CD4-positive, alpha-beta T cell treated with Interleukin-6 at 100 ng/mL for 8 hours (primary cell): ENCODE results near the gene ARIH2.
A peak's percentile ranks its signal among the peaks of the same experiment; 100 is the strongest.

Experiments
- DNase-seq: peaks from one replicate; pipeline ENCODE4 v3.0.0-alpha.2; 2020; ENCODE audit warnings: mixed read lengths, low spot score

ARIH2 gene

DNA sequence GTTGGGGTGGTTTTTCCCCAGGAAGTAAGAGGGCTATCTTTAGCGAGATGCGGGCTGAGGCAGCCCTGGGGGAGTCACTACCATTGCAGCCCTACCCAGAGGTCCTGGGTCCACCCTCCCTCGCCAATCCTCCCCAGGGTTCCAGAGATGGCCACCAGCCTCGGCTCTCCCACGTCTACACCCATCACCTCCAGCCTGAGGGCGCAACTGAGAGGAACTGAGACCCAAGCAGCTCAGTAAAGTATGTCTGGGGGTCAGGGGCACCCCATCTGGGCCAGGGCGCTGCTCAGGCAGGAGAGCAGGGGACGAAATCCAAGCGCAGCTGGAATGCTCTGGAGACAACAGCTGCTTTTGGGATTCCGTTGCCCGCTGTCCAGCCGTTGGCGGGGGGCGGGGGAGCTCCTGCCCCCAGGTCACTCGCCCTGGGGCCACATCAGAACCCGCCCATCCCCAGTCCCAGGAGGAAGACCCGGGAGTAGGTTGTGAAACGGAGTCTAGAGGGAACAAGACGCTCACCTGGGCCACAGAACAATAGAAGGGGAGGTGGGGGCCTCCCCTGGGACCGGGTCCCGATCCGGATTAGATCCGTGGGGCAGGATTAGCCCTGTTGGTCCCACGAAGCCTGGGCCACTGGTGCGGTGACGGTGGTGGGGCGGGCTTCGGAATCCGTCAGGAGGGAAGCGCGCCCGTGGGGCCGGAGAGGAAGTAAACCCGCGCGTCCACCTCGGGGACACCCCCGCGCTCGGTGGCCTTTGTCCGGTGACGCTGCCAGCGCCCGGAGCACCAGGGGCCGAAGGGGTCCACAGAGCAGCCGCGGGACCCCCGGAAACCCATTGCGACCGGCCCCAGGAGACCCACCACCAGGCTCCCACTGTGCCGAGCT lies 101.9 kb downstream of the ARIH2 start:
- DNase-seq, result no peak

GRCh38 chr3:49021213-49021812 lies 102.7 kb downstream of the ARIH2 start:
- peak; percentile 98 for DNase-seq

DNA sequence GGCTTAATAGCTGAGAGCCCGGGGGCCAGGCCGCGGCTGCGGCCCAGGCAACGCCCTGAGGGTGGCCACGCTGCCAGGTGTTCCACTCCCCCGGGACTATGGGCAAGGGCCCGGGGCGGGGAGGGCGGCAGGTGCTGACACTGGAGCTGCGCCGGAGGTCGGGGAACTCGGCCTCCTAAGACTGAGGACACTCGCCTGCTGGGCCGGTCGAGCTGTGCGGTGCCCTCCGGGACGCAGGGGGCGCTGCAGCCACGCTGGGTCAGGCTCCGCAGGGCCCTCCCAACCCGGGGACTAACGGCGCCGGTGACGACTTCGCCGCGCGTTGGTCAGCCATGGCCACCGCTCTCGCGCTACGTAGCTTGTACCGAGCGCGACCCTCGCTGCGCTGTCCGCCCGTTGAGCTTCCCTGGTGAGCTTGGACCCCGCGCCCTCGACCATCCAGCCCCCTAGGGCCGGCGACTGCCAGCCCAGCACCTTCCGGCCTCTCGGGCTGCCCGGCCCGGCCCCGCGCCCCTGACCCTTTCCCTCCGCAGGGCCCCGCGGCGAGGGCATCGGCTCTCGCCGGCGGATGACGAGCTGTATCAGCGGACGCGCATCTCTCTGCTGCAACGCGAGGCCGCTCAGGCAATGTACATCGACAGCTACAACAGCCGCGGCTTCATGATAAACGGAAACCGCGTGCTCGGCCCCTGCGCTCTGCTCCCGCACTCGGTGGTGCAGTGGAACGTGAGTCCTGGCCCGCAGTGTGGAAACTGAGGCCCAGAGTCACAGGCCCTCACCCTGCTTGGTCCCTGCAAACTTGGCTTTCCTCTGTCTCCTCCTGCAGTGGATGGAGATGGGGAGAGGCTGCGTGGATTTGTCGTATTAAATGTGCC lies 103.4 kb downstream of the ARIH2 start, which contains the start of gene NDUFAF3:
NDUFAF3 (plus strand) TSS at position 309 of the 875 bp plus-strand sequence; CDS start at position 333, 24 bp downstream.
- DNase-seq, result peak; percentile 89

DNA sequence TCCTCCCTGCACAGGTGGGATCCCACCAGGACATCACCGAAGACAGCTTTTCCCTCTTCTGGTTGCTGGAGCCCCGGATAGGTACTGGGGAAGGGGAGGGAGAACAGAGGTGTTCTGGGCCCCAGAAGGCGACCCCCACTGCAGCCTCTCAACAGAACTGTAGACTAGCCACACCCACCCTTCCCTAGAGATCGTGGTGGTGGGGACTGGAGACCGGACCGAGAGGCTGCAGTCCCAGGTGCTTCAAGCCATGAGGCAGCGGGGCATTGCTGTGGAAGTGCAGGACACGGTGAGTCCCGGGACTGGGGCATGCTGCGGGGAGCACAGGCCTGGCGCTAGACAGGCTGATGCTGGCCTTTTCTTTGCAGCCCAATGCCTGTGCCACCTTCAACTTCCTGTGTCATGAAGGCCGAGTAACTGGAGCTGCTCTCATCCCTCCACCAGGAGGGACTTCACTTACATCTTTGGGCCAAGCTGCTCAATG lies 104.1 kb downstream of the ARIH2 start:
- DNase-seq, result no peak

DNA sequence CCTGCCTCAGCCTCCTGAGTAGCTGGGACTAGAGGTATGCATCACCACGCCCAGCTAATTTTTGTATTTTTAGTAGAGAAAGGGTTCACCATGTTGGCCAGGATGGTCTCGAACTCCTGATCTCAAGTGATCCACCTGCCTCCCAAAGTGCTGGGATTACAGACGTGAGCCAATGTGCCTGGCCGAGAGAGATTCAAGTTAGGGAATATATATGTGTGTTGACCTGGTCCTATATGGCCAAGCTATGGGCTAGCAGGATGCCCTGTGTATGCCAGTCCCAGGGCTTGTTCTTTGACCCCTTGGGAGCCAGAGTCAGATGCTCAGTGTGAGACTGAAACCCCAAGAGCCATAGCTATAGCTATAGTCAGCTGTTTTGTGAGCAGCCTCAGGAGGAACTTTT lies 105.1 kb downstream of the ARIH2 start:
- no peak for DNase-seq

GRCh38 chr3:49024449-49024848 lies 105.8 kb downstream of the ARIH2 start:
- no peak for DNase-seq

DNA sequence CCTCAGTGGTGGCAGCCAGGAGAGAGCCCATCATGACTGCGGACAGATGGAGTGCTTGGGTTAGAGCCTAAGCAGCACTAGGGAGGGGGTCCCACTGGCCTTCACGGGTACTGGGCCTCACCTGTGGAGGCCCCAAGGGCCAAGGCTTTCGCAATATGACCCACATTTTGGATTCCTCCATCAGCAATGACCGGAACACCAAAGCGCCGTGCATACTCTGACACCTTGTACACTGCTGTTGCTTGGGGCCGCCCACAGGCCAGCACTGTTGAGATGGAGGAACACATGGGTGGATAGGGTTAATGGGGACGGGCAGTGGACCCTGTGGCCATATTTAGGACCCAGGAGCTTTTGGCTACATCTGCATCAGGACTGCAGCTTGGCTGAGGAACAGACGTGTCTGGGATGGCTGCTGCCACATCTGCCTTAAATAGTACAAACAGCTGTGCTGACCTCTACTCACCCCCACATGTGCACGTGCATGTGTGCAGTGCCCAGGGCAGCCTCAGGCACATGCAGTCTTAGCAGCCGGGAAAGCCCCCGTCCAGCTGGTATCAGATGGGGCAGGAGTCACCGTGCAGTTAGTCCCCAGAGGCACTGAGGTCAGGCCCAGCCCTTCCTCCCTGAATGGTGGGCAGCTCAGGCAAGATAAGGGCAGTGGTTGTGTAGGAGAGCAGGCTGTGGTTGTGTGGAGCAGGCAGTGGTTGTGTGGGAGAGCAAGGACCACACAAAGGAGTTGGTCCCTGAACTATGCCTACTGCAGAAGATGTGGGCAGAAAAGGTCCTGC lies 106.6 kb downstream of the ARIH2 start:
- no peak for DNase-seq

- no peak for DNase-seq
Measured at GRCh38 chr3:49025793-49026520, 107.3 kb downstream of the ARIH2 start.

DNA sequence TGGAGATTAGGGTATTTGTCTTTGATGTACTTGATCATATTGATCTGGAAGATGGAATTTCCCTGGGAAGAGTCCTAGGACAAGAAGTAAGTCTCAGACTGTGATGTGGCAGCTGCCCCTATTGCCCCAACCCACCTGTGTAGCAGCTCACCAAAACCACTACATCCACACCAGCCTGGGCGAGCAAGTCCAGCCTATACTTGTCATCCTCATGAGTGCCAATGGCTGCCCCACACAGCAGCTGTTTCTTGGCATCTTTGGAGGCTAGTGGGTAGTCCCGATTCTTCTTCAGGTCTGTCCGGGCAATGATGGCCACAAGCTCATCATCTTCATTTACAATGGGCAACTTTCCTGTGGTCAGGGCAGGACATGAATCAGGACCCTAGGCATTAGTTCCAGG lies 107.9 kb downstream of the ARIH2 start:
- DNase-seq, result no peak

DNA sequence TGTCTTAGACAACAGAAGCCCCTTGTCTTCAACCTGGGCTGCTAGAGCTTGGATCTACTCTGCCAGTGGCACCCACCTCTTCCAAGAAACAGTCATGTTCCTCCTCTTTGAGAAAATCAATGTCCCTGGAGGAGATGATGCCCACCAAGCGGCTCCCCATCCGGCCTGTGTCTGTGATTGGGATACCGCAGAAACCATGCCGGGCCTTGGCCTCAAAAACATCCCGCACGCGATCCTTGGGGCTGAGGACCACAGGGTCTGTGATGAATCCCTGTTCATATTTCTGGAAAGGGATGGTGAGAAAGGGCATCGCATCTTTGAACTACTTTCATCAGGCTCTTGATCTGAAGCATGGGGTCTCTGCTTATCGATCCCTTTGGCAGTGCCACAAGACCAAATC lies 109.0 kb downstream of the ARIH2 start:
- DNase-seq, result no peak

- no peak for DNase-seq
Measured at GRCh38 chr3:49028298-49028672, 109.6 kb downstream of the ARIH2 start.

DNA sequence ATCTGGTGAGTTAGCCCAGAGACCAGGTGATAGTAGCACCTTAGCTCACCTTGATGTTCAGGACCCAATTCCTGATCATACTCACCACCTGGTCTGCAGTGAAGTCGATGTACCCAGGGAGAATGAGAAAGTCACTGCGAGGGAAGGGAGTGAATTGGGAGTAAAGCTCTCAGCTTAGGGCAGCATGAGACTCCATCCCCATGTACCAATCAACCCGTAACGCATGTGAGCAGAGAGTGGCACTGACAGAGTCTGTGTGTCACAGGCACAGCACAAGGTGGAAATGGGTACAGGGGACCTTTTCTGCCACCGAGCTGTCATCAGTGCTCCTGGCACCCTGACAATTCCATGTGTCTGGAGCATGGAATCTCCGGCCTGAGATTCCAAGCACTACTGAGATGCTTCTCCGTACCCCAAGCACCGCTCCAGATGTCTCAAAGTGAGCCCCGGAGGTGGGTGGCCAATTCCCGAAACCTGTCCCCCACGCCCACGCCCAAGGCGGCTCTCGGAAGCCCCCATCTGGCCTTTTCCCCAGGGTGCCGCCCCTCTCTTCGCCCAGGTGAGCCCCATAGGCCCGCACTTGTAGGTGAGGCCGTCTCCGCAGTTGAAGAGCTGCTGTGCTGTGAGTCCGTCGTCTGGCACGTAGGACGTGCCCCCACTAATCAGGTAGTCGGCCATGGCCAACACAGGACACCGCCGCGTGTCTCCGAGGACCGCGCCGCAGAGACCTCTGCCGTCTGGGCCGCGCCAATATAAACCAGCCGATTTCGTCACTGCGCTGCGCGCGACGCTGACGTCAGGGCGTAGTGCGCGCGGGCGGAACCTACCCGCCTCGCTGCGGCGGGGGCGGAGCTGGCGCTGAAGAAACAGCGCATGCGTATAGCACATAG lies 110.3 kb downstream of the ARIH2 start, which contains the start of gene IMPDH2:
IMPDH2 (minus strand) TSS at position 726 of the 890 bp plus-strand sequence; CDS start at position 678, 48 bp downstream.
- DNase-seq, result peak; percentile 92

DNA sequence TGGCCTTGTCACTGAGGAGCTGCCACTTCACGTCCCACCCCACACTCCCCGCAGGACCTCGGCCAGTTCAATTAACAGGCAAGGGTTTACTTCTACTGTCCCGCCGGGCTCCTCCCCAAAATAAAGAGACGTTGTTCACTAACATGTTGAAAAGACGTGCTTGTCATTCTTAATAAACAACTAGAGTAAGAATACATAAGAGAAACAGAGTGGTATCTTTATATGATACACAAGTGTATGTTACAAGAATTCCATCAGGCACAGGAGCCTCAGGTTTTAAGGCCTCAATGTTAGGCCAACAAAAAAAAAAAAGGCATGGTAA lies 110.9 kb downstream of the ARIH2 start:
- DNase-seq, result no peak

DNA sequence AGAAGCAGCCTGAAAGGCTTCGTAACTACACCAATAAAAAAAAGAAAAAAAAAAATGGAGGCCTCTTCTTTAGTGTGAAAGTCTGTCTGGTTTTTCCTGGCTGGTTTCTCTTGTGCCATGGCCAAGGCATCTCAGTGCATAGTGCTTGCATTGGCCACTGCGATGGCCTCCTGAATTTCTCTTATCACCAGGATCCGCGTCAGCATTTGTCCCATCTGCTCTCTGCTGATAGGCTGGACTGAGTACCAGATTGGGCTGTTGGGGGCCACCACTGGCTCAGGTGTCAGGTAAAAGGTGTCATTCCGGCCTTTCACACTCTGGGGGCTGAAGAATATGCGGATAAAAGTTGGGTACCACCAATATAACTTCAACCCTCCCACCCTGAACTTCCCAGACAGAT lies 111.7 kb downstream of the ARIH2 start:
- no peak for DNase-seq

DNA sequence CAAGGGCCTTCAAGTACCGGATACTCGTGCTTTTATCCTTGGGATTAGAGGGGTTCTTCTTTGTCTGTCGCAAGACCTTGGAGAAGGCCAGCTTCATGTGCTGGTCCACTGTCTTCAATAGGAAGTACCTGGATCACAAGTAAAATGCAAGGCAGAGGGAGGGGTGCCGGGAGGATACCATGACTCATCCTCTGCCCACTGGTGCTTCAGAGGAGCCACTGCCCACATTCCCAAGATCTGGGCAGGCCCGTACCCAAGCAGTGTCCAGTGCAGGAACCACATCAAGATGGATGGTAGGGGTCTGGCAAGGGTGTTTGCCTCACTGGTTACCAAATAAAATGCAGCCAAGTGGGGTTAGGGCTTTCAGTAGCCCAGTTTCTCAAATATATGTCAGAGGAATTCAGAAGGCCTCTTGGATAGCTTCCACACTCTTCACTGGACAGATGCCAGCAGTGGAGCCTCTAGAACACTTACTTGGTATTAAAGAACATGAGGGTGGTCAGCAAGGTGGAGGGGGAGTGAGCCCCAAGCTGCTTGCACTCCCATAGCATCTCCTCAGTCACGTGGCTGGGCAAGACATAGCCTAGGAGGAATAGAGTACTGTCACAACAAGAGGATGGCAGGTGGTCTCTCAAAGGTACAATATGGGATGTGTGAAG lies 114.1 kb downstream of the ARIH2 start:
- no peak for DNase-seq

DNA sequence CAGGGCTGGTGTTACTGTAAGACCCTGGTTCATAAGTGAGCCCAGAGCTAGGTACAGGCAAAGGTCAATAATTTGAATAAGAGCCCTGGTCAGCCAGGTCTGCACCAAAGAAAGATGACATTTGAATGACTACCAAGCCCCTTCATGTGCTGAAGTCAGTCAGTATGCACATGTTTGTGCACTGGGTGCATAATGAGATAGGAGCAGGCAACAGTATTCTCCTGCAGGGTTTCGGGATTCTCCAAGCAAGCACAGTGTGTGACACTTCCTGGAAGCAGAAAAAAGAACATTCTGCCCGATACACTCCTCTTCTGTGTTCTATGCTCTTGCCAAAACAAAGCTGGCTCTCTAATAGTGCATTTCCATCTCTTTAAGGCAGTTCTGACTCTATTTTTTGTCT lies 116.0 kb downstream of the ARIH2 start:
- DNase-seq, result no peak

- DNase-seq, result no peak
Measured at GRCh38 chr3:49035281-49035680, 116.6 kb downstream of the ARIH2 start.
